HG03097 (cell line): ENCODE measurements around the gene MAN2B2.

Experiments used
- ATAC-seq: cut with Tn5 transposase; IDR thresholded peaks from one replicate; pipeline ENCODE4 v1.9.1; 2021; ENCODE audit not compliant: unreplicated experiment, low FRiP score

The MAN2B2 gene

DNA sequence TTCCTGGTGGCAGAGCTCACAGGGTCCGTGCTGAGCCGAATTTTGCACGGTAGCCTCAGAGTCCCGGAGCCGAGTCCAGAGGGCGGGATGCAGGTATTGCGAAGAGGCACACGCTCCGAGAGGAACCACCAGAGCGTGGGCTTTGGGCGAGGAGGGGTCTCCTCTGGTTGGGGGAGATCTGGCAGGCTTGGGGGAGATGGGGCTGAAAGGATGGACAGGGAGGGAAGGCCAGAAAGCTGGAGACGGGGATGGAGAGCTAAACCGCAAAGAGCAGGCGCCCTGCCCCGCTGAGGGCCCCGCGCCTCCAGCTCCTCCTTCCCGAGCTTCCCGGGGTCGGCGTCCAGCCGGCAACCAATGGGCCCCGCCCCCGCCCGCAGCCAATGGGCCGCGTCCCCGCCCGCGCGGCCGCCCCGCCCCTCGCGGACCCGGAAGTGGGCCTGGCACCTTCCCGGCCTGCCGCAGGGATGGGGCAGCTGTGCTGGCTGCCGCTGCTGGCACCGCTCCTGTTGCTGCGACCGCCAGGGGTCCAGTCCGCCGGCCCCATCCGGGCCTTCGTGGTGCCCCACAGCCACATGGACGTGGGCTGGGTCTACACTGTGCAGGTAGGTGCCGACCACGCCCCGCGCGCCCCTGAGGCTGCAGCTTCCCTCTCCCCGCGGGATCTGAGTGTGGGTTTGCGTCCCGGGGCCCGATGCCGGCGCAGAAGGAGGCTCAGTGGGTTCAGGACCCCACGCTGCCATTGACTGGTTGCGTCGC lies at the start of gene MAN2B2:
TSS of gene MAN2B2 (plus strand) at position 443 of the 756 bp plus-strand sequence. CDS start at position 465, 22 bp downstream.
- peak; percentile 84 for ATAC-seq

DNA sequence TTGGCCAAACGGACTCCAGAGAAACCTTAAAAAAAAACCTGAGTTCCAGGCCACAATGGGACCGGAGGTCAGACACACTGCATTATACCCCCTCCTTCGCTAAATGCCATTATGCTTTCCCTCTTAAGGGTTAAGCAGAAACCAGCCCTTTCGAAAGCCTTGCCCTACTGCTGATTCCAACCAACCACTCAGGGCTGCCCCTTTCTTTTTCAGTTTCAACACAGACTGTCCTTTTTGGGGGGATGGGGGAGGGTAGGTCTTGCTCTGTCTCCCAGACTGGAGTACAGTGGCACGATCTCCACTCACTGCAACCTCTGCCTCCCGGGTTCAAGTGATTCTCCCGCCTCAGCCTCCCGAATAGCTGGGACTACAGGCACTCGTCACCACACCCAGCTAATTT lies 49.5 kb upstream of the MAN2B2 start:
- ATAC-seq, result no peak

DNA sequence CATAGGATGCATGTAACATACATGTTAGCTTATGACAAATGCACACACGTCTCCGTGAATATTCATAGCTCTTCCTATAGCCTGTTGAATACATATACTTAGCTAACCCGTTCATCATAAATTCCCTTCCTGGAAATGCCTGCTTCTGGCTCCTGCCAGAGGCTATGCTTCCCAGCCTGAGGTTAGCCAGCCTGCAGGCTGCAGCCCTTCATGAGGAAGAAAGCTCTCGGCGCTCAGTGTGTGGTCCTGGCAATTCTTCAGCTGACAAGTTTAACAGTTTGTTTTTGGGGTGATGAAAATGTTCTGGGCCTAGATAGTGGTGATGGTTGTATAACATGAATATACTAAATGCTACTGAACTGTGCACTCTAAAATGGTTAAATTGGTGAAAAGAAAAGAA lies 48.8 kb upstream of the MAN2B2 start:
- ATAC-seq, result no peak

DNA sequence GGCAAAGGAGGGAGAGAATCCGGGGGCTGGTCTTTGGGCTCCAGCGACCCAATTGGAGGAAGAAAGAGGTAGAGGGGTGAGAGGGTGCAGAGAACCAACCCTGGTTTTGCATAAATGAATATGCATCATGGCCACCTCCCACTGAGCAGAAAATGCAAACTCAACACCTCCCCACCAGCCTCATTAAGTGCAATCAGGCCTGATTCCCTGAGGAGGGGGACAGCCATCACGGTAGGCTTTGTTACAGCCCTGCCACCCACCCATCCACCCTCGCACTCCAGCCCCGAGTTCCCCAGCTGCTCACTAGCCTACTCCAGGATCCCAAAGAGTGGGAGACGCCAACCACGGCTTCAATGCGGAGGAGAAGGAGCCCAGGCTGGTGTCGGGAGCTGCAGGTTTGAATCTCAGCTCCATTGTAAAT lies 48.3 kb upstream of the MAN2B2 start:
- ATAC-seq, result no peak

DNA sequence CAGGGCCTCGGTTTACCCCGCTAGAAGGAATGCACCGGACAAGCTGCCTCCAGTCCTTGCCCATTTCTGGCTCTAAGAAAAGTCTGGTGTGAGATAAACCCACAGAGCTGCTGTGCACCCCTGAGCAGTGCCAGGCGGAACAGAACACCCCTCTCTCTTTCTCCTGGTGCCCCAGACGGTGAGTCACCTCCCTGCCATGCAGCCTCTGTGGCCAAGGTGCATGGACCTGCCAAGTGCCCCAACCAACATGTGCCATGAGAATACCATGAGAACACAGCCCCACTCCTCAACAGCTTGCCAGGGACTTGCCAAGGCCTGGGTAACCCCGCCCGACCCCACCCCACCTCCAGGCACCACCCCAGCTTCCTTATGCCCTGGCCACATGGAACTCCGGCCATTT lies 47.7 kb upstream of the MAN2B2 start:
- no peak for ATAC-seq

DNA sequence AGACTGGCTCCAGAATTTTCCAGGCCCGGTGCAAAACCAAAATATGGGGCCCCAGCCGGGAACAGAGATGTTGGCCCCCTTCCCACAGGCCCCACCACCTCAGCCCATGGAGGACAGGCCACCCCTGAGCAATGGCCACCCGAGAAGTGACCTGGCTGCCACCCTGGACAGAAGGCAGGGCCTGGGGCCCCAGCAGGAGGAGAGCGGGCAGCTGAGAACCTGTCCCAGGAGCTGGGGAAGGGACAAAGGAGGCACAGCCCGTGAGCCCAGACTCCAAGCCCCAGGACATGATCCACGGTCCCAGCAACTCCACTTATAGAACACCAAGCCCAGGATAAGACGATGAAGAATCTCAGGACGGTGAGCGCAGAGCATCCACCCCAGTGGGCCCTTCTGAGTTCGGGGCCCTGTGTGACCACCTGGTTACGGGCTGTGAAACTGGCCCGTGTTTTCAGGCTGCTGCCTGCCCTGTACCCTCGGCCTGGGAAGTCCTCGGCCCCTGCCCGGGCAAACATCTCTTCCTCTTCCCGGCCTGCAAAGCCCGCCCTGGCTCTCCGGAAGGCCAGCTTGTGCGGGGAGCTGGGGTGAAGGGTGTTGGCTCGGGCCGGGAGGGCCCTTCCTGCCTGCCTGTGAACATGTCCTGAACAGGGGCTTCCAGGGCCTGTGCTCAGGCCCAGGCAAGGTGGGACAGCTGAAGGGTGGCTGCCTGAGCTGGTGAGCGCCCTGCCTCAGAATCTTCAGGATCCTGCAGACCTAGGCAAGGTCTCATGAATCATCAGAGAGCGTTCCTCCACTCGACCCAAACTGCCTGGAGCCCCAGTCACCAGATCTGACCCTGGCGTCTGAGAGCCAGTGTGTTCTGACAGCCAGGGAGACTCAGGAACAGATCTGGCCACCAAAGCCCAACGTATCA lies 47.0 kb upstream of the MAN2B2 start:
- no peak for ATAC-seq

DNA sequence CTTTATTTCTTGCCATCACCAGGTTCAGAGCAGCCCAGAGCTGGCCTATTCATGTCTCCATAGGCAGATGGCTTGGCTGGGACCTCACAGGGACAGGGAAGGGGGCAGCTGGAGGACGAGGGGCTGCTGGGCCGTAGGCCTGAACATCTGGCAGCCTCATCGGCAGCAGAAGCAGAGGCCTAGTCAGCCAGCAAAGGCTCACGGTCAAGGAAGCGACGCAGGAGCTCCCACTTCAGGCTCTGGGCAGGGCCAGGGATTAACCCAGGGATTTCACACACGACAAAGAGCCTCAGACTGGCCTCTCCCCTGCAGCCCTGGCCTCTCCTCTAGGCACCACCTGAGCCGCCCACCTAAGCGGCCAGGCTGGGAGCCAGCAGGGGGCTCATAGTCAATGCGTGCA lies 46.0 kb upstream of the MAN2B2 start:
- ATAC-seq, result no peak

DNA sequence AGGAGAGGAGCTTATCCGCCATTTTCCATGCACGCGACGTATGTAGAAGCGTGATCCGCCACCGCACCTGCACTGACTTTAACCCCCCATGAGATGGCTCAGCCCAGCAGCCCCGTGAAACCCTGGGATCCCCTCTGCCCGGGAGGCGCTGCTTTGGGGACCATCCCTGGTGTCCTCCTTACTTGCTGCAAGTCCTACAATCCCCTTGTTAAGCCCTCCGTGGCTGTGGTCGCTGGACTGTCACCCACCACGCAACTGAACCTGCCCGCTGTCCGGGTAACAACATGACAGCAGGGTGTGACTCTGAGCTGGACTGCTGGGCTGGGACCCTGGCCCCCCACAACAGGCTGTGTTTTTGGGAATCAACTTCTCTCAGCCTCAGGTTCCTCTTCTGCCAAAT lies 44.7 kb upstream of the MAN2B2 start:
- no peak for ATAC-seq

DNA sequence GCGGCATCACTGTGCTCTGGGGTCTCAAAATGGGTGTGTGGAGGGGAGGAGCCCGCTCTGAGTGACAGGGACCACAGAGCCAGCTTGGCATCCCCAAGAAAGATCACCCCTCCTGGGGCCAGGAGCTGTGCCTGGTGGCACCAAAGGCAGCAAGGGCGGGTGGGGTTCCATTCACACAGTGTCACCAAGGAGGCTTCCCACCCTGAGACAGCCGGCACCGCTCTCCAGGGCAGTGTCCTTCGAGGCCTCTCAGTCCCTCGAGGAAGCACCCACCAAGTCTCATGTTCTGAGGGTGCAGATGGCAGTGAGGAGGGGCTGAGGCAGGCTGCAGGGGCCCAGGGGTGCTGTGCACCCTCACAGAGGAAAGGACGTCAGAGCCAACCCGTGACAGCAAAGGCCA lies 44.0 kb upstream of the MAN2B2 start:
- no peak for ATAC-seq

DNA sequence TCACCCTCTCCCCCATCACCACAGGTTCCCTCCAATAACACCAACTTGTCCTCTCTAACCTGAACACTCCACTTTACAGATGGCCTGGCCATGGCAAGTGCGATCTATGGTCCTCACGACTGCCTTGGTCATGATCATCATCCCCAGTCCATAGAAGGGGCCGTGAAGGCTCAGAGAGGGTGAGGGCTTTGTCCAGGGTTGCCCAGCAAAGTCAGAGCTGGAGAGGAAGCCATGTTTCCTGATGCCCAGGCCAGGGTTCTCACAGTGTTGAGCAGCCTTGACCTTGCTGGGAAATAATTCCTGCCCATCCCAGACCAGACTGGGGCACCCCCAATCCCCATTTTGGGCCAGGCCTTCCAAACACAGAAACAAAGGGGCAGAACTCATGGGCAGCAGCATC lies 42.9 kb upstream of the MAN2B2 start:
- no peak for ATAC-seq

DNA sequence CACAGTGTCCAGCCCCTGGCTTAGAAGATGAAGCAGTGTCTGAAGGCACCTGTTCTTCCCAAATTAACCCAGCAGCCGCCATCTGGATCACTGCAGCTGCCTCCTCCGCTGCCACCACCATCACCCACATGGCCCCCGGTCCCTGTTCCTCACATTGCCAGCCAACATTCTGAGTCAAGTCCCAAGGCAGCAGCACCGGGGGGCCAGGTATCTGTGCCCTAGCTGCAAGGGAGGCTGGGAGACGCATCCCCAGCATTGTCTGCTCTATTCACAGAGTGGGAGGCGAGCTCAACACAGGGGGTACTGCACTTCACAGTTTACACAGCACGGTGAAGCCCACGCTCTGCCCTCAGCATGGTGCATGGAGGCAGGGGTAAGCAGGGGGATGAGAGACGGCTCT lies 42.3 kb upstream of the MAN2B2 start:
- no peak for ATAC-seq

DNA sequence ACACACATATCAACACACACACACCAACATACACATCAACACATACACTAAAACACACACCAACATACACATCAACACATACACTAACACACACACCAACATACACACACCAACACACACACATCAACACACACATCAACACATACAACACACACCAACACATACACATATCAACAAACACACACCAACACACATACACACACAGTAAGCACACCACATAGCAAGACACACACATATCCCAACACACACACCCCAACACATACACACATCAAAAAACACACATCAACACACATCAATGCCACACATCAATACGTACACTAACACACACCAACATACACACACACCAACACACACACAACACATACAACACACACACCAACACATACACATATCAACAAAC lies 40.9 kb upstream of the MAN2B2 start:
- no peak for ATAC-seq

DNA sequence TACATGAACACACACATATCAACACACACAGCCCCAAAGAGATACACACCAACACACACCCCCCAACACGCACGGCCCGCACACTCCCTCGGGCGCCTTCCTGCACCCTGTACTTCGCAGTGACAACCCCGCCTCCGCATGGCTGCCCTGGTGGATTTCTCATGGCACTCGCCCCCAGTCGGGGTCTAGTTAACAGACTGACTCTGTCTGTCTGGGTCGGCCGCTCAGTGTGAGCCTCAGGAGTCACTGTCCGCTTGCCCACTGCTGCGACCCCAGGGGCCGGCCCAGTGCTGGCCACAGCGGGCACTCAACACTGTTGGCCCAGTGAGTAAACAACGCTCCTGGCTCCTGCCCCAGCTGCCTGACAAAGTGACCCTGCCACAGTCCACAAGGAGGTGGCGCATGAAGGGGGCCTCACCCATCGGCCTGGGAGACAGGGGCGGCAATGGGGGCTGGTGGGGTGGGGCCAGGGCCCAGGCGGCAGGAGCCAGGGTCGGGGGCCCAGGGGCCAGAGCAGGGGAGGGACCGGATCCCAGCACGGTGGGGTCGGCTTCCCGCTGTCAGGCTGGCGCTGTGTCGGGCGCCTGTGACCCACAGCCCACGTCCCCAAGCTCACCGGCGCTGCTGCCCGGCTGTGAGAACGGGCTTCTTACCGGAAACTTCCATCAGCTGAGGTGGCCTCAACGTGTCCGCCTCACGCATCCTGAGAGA lies 40.2 kb upstream of the MAN2B2 start:
- no peak for ATAC-seq

DNA sequence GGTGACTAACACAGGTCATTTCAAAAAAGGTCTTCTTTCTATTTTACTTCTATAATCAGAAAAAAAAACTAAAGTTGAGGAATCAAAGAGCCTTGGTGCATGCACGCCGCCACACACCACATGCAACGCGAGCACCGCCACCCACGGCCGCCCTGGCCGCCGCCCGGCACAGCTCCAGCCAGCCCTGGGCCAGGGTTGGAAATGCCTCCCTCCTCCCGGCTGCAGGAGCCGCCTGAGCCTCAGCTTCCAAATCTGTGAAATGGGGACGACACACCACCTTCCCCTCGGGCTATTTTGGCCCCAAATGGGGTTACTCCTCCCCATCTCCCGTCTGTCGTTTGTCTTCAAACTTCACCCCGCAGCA lies 39.7 kb upstream of the MAN2B2 start:
- no peak for ATAC-seq

DNA sequence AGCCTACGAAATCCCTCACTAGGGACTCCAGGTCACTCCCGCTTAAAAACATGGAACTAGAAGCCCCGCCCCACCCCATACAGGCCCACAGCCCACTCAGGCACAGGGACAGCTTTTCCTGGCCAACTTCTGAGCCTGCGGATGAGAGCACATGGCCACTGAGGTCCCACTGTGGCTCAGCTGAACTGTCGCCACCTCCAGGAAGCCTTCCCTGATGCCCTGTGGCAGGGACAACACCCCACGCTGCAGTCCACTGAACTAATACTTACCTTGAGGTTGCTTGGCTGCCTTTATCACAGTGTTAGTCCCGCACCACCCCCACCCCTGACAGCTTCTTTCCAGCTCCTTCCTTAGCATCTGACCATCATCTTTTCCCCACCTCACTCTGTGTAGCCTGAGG lies 39.3 kb upstream of the MAN2B2 start:
- ATAC-seq, result no peak

DNA sequence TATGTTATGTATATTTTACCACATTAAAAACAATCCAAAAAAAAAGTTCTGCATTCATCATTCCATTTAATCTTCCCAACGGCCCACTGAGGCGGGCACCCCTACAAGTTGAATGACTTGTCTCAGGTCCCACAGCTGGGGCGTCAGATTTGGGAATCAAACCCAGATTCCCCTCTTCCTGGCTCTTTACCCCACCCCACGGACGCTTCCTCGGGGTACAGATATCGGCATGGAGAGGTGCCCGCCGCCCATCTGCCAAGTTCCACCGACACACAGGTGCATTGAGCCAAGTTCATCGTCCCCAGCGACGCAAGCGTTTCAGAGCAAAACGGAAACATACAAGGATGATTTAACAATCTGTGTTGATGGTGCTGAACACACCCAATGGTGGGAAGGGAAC lies 36.9 kb upstream of the MAN2B2 start:
- no peak for ATAC-seq

DNA sequence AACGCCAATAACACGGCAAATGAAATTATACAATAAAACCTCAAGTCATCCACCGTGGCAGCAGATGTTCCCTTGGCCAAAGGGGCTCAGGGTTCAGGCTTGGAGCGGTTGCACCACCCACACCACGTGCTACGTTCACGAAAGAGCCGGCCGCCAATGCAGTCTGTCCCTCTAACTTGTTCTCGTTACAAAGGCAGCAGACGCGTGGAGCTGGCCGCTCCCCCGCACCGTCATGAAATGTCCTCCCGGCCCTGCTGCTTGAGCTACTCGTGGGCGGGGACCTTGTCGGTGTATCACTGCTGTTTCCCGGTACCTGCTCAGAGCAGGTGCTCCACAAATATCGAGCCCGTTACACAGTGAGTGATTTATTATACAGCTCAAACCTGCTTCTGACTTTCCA lies 36.4 kb upstream of the MAN2B2 start:
- no peak for ATAC-seq

DNA sequence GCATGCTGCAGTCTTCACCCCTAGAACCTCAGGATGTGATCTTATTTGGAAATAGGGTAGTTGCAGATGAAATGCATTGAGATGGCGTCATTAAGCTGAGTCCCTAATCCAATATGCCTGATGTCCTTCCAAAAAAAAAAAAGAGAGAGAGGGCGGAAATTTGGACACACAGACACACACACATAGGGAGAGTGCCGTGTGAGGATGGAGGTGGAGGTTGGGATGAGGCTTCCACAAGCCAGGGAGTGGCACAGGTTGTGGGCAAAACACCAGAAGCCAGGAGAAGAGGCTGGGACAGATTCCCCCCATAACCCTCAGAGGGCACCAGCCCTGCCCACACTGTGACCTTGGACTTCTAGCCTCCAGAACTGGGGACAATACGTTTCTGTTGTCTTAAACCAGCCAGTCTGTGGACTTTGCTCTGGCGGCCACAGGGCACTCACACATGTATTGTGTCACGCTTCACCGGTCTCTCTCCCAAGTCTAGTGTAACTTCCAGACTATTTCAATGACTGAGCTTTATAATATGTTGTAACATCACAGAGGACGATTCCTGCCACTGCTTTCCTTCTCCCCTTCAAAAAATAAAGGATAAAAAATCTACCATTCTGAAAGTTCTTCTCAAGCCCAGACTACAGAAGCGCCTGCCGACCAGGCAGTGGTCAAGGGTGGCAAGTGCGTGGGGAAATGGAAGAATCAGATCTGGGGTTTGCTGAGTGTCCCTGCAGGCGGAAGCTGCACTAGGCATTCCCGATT lies 35.8 kb upstream of the MAN2B2 start:
- no peak for ATAC-seq

DNA sequence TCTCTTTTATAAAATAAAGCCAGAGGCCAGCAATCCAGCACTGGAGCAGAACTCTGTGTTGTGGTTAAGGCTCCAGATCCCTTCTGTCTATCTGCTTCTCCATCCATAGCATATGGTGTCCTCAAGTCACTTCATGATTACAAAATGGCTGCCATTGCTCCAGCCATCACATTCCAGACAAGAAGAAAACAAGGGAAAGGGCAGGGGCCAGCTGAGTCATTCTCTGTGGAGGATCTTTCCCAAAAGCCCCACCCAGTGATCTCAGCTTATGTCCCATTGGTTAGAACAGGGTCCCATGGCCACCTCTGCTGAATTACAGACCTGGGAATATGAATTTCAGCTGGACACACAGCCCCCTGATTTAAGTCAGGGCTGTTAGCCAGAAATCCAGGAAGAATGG lies 34.1 kb upstream of the MAN2B2 start:
- no peak for ATAC-seq

DNA sequence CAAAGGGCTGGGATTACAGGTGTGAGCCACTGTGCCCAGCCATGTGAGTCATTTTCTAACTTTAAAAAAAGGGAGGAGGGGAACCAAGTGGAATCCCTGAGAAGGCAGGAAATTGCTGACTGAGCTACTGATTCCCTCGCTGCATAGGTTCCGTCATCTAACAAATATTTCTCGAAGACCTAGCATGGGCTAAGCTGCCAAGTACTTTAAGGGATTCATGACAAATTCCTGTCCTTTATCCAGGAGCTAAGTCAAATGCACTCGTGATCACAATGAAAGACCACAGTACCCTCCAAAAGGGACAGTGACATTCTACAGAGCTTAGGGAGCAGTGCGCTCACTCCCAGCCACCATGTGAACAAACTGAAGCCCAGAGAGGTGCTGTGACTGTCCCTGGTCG lies 33.2 kb upstream of the MAN2B2 start:
- no peak for ATAC-seq

DNA sequence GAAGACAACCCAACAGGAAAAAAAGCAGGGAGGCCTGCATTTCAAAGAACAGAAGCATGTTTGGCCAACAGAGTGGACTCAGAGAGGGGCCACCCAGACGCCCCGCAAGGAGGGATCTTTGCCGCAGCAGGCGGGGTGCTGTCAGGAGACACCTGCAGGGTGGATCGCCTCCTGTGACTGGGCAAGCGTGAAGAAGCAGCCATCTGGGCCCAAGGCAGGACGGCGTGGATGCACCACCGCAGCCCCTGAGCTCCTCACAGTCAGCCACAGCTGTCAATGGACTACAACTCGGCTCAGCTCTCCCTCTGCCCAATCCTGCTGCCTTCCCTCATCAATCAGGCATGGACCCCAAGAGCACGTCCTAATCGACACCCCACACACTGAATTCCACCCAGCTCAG lies 32.0 kb upstream of the MAN2B2 start:
- no peak for ATAC-seq
